ENCODE measurements around the gene ZNF692. TPM values are rescaled to one million over a fixed set of nuclear protein-coding genes. Genes with fewer than 3 reads are reported as not detected.

ZNF692 gene
- total RNA-seq, 1 donor from 2014 or later = 73.0 TPM

DNA sequence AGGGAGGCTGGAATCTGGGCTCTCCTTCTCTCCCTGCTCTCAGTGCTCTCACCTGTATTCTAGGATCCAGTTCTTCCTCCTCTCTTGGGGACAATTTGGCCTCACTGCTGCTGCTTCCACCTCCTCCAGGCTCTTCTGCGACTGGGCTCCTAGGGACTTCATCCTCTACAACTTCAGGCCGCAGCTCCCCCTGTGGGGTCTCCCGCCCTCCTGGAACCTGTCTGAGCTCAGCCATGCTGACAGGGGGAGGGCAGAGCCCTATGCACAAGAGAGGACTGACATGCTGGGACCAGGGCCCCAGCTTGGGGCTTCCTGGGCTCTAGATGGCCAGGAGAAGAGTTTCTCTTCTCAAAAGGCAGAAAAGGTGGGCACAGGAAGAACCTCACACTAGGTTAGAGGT lies 34.2 kb downstream of the ZNF692 start:
- no peaks in the 10 kb centered on the region for H3K9me3 Mint-ChIP-seq
- peaks cover 41% of the 10 kb centered on the region for H3K4me1 Mint-ChIP-seq (ENCODE audit: unreplicated experiment)
- TF ChIP-seq CTCF (conservative IDR thresholded peaks at IDR 0.05) = no peak

GRCh38 chr1:248824301-248824700 lies 34.6 kb downstream of the ZNF692 start:
- no peaks in the 10 kb centered on the region for H3K9me3 Mint-ChIP-seq
- TF ChIP-seq CTCF (conservative IDR thresholded peaks at IDR 0.05) = no peak
- H3K36me3 Mint-ChIP-seq = peaks cover 12% of the 10 kb centered on the region
- no peak for DNase-seq (ENCODE audit: extremely low spot score, unreplicated experiment)
- peak overlapping the region; percentile 97 for H3K27ac Mint-ChIP-seq
- no peaks in the 10 kb centered on the region for H3K27me3 Mint-ChIP-seq
- peak overlapping the region; percentile 96 for H3K4me3 Mint-ChIP-seq
- peaks cover 41% of the 10 kb centered on the region for H3K4me1 Mint-ChIP-seq (ENCODE audit: unreplicated experiment)

More for the DNA sequence above, 34.2 kb downstream of the ZNF692 start:
- Mint-ChIP-seq H3K27me3 (no peaks in the 10 kb centered on the region), H3K36me3 (peaks cover 12% of the 10 kb centered on the region), H3K4me3 (peak overlapping the region; percentile 96), H3K27ac (peak overlapping the region; percentile 97)
- no peak for DNase-seq (ENCODE audit: extremely low spot score, unreplicated experiment)

DNA sequence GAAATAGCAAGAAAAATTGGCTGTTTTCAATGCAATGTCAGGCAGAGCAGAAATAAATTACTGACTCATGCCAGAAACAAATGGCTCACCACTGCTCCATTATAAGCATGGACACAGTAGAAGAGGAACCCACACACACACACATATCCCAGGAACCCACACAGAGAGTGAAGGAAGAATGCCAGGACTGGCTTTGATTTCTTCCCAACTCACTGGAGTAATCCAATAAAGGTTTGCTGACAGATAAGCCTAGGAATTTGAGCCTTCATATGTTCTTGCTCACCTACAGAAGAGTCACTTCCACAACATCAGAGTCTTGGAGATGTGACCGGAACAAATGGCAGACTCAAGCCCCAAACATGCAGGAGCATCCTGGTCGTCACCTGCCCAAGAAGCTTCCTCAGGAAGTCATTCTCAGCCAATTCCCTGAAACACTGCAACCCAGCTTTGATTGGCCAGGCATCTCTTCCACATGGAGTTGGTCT lies 35.3 kb downstream of the ZNF692 start:
- Mint-ChIP-seq H3K9me3 (no peaks in the 10 kb centered on the region), H3K36me3 (peaks cover 15% of the 10 kb centered on the region), H3K4me1 (ENCODE audit: unreplicated experiment) (peaks cover 45% of the 10 kb centered on the region), H3K27ac (peak overlapping the region; percentile 97), H3K27me3 (no peaks in the 10 kb centered on the region), H3K4me3 (peak overlapping the region; percentile 96)
- no peak for TF ChIP-seq CTCF (conservative IDR thresholded peaks at IDR 0.05)
- DNase-seq (ENCODE audit: extremely low spot score, unreplicated experiment) = no peak

GRCh38 chr1:248822148-248823032 lies 36.5 kb downstream of the ZNF692 start:
- no peaks in the 10 kb centered on the region for H3K27me3 Mint-ChIP-seq
- peak overlapping the region; percentile 36 for H3K27ac Mint-ChIP-seq
- no peaks in the 10 kb centered on the region for H3K9me3 Mint-ChIP-seq
- peaks cover 42% of the 10 kb centered on the region for H3K4me1 Mint-ChIP-seq (ENCODE audit: unreplicated experiment)
- H3K36me3 Mint-ChIP-seq = peaks cover 15% of the 10 kb centered on the region
- no peak for TF ChIP-seq CTCF (conservative IDR thresholded peaks at IDR 0.05)
- peak; percentile 49 for DNase-seq (ENCODE audit: extremely low spot score, unreplicated experiment)
- no peak overlapping the region for H3K4me3 Mint-ChIP-seq

GRCh38 chr1:248821641-248822040 lies 37.2 kb downstream of the ZNF692 start:
- no peaks in the 10 kb centered on the region for H3K27me3 Mint-ChIP-seq
- H3K36me3 Mint-ChIP-seq = peaks cover 15% of the 10 kb centered on the region
- no peaks in the 10 kb centered on the region for H3K9me3 Mint-ChIP-seq
- TF ChIP-seq CTCF (conservative IDR thresholded peaks at IDR 0.05) = no peak
- H3K4me3 Mint-ChIP-seq = no peak overlapping the region
- peaks cover 37% of the 10 kb centered on the region for H3K4me1 Mint-ChIP-seq (ENCODE audit: unreplicated experiment)
- H3K27ac Mint-ChIP-seq = no peak overlapping the region
- peak; percentile 39 for DNase-seq (ENCODE audit: extremely low spot score, unreplicated experiment)

Measured in type B pancreatic cell (in vitro differentiated cells).